ENCODE measurements around the gene KCNQ2.
A peak's percentile ranks its signal among the peaks of the same experiment; 100 is the strongest.
"Not testable (repeated sequence)": the region's sequence is repeated elsewhere in the genome, so short reads cannot be mapped to it uniquely, and the experiment has no call there.

KCNQ2 gene

DNA sequence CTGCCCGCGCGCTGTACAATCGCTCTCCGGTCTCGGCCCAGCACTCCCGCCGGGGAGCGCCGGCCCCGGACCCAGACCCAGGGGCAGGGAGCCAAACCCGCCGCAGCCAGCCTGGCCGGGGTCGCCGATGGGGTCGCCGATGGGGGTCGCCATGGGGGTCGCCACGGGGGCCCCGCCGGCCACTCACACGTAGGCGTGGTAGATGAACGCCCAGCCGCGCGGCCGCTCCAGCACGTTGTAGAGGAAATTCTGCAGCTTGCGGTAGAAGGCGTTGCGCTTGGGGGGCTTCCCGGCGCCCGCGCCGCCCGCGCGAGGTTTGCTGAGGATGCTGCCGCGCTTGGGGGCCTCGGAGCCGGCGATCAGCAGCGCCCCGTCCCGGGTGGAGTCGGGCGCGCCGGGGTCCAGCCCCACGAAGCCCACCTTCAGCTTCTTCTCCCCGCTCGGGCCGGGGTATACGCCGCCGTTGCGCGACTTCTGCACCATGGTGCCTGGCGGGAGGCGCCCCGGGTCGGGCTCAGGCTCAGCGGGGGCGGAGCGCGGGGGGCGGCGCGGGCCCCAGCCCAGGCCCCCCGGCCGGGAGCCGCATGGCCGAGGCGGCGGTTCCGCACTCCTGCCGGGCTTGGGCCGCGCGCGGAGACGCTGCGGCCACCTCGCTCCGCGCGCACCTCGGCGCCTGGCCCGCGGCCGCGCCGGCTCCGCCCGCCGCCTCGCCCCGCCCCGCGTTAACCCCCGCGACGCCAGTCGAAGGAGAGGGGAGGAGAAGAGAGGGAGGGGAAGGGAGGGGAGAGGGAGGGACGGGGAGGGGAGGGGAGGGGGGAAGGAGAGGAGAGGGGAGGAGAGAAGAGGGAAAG, at the start of gene KCNQ2:
KCNQ2 (minus strand) TSS at position 675 of the 851 bp plus-strand sequence; CDS start at position 483, 192 bp downstream.
- DNase-seq: no peak

DNA sequence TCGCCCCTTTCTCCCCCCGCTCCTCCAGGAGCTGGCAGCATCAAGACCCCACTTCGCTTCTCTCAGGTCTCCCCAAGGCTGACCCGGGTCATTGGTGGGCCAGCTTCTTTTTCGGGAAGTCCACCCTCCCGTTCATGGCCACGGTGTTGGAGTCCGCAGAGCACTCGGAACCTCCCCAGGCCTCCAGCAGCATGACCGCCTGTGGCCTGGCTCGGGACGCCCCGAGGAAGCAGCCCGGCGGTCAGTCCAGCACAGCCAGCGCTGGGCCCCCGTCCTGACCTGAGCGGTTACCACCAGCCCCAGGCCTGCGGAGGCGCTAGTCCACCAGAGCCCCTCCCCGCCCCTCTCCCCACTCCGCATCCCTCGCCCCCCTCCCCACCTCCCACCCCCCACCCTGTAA, 49.1 kb upstream of the KCNQ2 start:
- no peak for DNase-seq

DNA sequence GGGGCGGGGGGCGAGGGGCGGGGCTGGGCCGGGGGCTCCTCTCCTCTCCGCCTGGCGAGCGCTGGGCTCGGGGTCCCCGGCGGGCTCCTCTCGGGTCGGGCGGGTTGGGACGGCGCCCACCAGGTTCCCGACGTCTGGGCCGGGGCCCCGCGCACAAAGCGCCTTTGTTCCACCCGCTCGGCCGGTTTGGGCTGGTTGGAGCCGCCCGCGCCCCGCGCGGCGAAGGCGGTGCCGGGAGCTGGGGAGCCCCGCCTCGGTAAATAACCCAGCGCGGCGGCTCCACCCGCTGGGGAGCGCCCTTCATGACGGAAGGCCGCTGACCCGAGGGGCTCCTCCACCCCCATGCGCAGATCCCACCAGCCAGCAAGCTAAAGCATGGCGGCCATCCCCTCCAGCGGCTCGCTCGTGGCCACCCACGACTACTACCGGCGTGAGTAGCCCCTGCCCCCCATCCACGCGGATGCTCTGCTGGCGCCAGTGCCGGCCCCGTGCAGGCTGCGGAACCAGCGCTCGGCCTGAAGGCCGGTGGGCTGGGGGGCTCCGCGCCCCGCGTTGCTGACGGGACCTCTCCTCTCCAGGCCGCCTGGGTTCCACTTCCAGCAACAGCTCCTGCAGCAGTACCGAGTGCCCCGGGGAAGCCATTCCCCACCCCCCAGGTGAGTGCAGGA, 48.6 kb upstream of the KCNQ2 start:
- DNase-seq: peak in 1 of 2 experiments; percentile 46

DNA sequence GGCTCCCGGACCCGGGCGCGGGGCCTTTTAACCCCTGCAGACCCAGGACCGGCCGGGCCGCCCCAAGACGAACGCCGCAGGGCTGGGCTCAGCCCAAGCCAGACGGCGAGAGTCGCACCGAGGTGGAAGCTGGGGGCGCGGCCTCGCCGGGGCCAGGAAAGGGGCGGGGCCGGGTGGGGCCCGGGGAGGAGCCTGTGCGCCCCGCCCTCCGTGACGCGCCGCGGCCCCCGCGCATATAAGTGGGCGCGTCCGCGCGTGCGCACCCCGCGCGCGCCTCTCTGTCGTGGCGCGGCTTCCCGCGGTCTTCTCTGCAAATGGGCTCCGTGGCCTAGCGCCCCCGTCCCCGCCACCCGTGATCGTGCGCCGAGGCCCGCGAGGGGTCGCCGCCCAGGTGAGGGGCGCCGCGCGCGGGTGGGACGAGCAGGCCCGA, 48.1 kb upstream of the KCNQ2 start, which contains the start of gene PPDPF:
PPDPF (plus strand) TSS at position 262 of the 430 bp plus-strand sequence. CDS start 544 bp downstream, outside the sequence.
- DNase-seq: peak in 1 of 2 experiments; percentile 68

DNA sequence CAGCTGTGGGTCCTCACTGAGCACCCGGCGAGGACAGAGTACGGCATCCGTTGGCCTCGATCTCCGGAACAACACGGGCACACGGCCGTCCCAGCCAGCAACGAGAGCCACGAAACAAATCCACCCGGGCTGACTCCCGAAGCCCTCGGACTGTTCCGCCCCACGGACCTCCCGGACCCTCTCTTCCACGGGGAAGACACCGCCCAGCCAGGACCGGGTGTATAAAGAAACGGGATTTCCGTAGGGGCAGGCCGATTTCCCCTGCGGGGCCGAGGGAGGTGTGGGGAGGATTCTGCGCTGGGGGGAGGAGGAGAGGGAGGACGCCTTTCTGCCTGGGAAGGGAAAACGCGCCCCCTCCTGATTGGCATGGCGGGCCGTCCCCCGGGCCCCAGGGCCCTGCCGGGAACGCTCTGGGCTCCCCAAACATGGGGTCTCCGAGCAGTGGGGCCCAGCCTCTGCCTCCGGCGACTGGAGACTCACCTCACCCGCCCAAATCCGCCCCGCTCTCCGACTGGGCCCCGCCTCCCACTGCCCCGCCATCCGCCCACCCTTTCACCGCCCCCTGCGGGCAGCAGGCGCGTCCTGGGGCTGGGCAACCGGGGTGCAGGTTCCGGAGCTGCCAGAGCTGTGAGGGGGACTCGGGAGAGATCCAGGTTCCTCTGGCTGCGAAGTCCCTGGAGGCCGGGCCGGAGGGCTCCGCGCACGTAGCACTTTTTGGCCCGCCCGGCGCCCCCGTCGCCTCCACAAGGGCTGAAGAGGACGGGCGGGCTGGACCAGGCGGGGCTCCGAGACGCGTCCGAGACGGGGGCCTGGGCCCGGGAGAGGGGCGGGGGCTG, 47.4 kb upstream of the KCNQ2 start:
- DNase-seq: peak in 1 of 2 experiments; percentile 67

DNA sequence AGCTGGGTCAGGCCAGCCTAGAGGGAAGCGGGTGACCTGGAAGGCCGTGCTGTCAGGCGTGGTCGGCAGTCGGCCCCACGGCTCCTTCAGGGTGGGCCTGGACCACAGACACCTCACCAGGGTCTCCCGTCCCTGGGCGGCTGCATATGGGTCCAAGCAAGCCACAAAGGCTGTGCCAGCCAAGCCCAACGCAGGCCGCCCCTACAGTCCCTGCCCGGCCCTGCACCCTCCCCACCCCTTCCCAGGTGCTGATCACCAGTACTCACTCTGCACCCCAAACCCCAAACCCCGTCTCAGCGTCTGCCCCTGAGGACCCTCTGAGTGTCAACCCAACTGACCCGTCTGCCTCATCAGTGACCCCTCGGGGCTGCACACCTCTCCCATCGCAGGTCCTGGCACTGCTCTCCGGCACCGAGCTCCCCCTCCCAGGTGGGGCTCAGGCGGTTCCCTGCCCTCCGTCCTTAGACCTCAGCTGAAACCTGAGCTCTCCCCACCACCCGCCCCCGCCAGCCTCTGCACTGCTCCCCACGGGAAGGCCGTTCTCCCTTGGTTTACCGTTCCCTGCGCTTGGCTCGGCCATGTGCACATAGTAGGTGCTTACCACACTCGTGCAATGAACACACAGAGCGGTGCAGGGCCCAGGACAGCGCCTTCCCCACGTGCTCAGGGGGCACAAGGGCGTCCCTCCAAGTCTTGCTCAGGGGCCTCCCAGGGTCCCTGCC, 46.7 kb upstream of the KCNQ2 start:
- DNase-seq: no peak

DNA sequence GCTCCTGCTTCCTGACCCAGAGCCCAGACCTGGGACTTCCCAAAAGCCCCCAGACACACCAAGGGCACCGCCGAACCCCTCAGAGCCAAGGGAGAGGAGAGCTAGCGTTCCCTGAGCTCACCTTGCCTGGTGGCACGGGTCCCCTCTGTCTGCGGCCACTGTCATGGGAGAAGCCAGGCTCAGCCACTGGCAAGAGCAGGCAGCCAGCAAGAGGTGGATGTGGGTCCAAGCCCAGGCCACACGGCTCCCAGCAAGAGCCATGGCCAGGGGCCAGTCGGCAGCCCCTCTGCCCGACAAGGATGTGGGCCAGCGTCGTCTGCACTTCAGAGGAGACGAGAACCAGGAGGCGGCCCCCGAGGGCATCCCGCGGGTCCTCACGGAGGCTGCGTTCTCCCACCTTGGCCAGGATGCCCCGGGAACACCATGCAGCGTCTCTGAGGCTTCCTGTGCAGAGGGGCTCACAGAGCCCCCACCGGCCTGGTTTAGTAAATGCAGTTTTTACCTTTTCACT, 46.0 kb upstream of the KCNQ2 start:
- DNase-seq: no peak

DNA sequence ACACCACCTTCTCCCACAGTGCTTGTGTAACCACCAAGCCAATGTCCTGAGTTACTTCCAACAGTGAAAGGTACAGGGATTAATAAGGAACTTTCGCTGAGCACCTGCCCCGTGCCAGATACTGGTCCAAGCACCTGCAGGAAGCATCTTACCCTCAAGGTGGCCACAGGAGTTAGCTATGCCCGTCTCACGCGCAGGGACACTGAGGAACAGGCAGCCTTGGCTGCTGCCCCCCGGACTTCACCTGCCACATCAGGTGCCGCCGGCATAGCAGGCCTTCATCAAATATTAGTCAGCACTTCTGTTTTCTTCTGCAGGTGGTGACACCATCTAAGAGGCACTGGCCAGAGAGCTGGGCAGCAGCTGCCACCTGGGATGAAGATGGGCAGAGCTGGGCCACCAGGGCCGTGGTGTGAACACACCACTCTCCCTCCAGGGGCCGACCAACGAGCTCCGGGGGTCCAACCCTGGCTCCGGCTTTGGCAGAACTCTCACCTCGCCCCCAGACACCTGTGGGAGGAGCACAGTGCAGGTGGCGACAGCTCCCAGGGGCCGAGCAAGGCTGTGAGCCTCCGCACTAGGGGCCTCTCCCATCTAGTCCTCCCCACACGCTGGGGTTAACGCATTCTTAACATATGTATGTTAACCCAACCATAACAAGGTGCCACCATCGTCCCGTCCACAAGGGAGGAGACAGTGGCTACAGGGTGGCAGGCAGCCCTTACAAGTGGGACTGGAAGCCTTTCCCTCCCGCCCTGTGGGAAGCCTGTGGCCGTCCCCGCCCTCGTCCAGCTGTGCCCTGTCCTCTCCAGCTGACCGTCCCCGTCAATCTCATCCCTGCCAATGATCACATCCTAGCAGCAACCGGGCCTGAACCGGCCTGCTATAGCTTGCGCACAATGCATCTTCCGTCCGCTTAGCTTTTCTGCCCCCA, 45.2 kb upstream of the KCNQ2 start:
- DNase-seq: no peak

DNA sequence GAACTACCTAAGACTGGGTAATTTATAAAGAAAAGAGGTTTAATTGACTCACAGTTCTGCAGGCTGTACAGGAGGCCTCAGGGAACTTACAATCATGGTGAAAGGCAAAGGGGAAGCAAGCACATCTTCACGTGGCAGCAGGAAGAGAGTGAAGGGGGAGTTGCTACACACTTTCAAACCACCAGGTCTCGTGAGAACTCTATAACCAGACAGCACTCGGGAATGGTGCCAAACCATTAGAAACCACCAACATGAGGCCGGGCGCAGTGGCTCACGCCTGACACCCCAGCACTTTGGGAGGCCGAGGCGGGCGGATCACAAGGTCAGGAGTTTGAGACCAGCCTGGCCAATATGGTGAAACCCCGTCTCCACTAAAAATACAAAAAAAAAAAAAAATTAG, 42.1 kb upstream of the KCNQ2 start:
- not testable (repeated sequence) for DNase-seq

DNA sequence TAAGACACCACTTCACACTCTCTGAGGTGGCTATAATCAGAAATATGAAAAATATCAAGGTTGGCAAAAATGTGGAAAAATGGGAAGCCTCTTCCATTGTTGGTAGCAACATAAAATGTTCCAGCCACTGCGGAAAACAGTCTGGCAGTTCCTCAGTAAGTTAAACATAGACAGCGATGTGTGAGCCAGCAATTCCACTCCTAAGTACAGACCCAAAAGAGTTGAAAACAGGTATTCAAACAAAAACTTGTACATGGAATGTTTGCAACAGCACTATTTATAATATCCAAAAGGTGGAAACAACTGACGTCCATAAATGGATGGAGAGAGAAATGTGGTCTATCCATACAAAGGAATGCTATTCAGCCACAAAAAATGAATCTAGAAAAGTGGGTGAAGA, 40.8 kb upstream of the KCNQ2 start:
- no peak for DNase-seq

DNA sequence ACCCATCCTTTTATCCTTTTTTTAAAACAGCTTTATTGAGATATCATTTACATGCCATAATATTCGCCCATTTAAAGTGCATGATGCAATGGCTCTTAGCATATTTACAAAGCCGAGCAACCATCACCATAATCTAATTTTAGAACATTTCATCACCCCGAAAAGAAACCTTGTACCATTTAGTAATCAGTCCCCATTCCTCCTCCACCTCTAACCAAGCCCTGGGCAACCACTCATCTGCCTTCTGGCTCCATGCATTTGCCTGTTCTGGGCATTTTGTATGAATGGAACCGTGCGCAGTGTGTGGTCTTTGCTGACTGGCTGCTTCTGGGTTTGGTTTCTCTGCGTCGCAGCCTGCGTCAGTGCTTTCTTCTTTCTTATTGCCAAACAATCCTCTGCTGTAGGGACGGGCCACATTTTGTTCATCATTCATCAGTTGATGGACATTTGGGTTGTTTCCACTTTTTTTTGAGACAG, 36.7 kb upstream of the KCNQ2 start:
- no peak for DNase-seq

DNA sequence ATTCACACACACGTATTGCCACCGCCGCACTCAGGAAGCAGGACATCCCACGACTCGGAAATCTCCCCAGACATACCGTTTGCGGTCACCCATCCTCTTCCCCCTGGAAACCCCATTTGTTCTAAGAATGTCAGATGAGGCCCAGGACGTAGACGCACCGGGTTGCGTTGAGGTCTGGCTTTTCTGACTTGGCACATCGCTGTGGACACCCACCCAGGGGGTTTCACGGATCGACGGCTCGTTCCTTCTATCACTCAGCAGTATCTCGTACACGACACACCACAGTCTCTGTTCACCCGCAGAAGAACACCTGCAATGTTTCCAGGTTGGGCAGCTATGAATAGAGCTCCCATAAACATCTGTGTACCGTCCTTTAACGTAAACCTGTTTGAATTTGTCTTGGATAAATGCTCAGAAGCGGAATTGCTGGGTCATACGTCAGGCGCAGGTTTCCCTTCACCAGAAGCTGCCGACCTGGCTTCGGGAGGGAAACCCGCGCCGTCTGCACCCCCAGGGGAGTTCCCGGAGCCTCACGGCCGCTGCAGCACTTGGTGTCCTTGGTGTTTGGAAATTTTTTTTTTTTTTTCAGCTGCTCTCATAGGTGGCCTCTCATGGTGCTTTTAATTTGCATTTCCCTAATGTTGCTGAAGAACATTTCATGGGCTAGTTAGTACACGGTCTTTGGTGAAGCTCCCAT, 35.8 kb upstream of the KCNQ2 start:
- no peak for DNase-seq

DNA sequence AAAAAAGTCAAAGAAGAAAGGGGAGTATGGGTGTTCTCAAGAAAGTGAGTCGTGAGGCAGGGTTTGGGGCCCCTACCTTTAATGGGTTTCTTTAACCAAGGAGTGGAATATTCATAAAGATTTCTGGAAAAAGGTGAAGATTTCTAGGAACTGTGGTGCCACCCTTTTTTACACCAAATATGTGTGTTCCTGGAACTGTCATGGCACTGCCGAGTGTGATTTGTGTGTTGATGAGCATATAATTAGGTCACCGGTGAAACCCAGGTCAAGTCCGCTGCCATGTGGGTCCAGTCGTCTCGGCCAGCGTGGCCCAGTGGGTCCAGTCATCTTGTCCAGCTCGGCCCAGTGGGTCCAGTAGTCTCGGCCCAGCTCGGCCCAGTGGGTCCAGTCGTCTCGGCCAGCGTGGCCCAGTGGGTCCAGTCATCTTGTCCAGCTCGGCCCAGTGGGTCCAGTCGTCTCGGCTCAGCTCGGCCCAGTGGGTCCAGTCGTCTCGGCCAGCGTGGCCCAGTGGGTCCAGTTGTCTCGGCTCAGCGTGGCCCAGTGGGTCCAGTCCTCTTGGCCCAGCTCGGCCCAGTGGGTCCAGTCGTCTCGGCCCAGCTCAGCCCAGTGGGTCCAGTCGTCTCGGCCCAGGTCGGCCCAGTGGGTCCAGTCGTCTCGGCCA, 34.8 kb upstream of the KCNQ2 start:
- no peak for DNase-seq

DNA sequence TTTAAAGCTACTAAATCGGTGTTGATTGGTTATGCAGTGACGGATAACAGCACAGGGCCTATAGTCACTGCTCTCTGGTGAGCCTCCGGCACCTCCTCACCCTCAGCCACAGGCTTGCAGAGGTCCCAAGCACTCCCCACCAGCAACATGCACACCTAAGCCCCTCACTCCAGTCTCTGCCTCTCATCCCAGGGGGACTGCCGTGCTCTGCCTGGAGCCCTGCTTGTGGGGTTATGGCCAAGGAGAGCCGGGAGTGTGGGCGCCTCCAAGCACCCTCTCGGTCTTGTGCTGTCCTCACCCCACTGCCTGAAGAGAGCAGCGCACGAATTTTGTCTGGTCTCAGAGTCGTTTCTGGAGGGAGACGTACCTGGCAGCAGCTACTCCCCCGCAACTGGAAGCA, 33.3 kb upstream of the KCNQ2 start:
- DNase-seq: no peak

DNA sequence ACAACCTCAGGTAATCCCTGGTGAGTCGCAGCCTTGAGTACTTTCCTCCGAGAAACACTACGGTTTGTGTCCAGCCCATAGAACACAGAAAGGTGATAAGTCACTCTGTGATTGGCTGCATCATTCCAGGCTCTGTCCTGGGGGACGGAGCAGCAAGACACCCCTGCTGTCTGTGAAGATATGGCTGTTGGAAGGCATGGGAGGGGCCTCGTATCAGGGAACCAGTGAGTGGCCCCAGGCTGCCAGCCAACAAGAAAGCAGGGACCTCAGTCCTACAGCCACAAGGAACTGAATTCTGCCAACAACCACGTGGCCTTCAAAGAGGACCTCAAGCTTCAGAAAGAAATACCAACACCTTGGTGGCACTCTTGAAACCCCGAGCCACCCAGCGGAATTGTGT, 32.8 kb upstream of the KCNQ2 start:
- DNase-seq: no peak

DNA sequence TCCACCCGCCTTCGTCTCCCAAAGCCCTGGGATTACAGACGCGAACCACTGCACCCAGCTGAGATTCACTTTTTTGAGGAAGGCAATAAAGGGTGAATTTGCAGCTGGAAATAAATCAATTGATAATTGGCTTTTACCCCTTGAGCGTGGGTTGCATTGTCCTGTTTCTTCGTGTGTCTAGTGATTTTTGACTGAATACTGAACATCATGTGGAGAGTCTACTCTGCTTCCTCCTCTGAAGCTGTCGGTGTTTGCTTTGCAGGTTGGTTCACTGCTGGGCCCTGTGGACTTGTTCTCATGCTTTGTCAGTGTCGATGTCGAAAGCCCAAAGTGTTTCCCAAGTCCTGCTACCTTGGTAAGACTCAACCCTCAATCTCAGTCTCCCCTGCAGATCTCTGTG, 32.2 kb upstream of the KCNQ2 start:
- DNase-seq: no peak

DNA sequence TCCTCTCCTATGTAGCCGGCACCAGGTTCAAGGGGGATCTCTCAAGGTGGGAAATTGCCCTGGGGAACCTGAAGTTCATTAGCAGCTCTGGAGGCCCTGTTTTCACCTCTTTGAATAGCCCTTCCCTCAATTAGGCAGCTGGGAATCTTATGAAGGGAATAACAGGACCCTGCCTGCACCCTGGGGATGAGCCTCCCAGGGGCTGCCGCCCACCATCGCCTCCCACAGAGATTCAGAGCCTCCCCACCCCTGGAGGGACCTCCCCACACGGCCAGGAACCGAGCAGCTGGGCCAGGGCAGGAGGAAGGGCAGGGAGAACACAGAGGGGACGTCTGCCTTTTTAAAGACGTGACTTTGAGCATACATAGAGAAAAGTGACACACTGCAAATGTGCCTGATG, 31.1 kb upstream of the KCNQ2 start:
- DNase-seq: no peak

DNA sequence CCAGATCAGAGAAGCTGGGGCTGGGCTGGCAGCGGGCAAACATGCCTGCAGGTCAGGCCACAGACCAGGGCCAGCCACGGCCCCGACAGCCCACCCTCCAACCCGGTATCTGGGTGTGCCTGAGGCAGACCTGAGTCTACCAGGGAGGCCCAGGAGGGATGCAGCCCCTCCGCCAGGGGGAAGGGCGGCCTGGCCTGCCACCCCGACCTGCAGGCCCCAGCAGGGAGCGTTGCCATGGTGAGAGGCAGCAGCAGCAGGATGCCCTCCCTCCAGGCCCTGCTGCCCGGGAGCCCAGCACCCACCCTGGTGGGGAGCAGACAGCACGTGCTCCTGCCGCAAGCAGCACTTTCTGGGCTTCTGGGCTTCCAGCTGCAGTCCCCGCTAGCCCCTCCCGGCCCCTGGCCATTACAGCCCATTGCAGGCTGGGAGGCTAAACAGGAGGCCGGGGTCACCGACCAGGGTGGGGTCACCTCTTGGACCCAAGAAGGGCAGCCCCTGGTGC, 30.3 kb upstream of the KCNQ2 start:
- DNase-seq: no peak

All from SW 1271 (cell line).